Measurements from ENCODE around the gene LRRC36. TPM values are rescaled to one million over a fixed set of nuclear protein-coding genes. Genes with fewer than 3 reads are reported as not detected.

LRRC36 gene
- total RNA-seq, 1 experiment from 2014 or later = not detected

GRCh38 chr16:67399218-67399733 is 72.7 kb downstream of the LRRC36 start:
- POLR2A ChIA-PET (ENCODE audit: unreplicated experiment) = no interaction called here
- no peaks in the 10 kb centered on the region for H3K27me3 ChIP-seq (ENCODE audit: insufficient read depth, low read depth)
- H3K4me2 ChIP-seq = no peak overlapping the region
- BruUV-seq (replicated peaks) = no TSS peak
- H4K20me1 ChIP-seq (ENCODE audit: insufficient read depth) = no peaks in the 10 kb centered on the region
- no peaks in the 10 kb centered on the region for H3K79me2 ChIP-seq (ENCODE audit: low read depth)
- no peaks in the 10 kb centered on the region for H3K36me3 ChIP-seq (ENCODE audit: low read depth)
- no peak overlapping the region for H3K4me3 ChIP-seq
- DNase-seq = peak in 1 of 2 experiments; percentile 46
- H3K9me3 ChIP-seq (ENCODE audit: insufficient read depth, low read depth) = no peaks in the 10 kb centered on the region
- peaks cover 25% of the 10 kb centered on the region for H3K4me1 ChIP-seq (replicated peaks; ENCODE audit: insufficient read depth)
- CTCF ChIA-PET = interaction anchor here (0.6 to 1.4 kb wide), 4 partner anchors 26 to 139 kb away, joined by 4 to 8 read pairs (median 4); partner anchors contain the start of gene ATP6V0D1
- H3K27ac ChIP-seq = no peak overlapping the region
- H2AFZ ChIP-seq = no peak overlapping the region
- peaks cover 21% of the 10 kb centered on the region for H3F3A ChIP-seq (ENCODE audit: insufficient read depth, low read depth)
- intact Hi-C loops (cut with micrococcal nuclease; ENCODE audit: unreplicated experiment) = loop anchor here (2.0 to 10.0 kb wide), 3 partner anchors 122 to 204 kb away; partner anchors contain the start of genes E2F4, ELMO3, EXOC3L1 and PLEKHG4
- H3K9me2 ChIP-seq (ENCODE audit: insufficient read depth) = no peaks in the 10 kb centered on the region
- TF ChIP-seq, protein P1, sequence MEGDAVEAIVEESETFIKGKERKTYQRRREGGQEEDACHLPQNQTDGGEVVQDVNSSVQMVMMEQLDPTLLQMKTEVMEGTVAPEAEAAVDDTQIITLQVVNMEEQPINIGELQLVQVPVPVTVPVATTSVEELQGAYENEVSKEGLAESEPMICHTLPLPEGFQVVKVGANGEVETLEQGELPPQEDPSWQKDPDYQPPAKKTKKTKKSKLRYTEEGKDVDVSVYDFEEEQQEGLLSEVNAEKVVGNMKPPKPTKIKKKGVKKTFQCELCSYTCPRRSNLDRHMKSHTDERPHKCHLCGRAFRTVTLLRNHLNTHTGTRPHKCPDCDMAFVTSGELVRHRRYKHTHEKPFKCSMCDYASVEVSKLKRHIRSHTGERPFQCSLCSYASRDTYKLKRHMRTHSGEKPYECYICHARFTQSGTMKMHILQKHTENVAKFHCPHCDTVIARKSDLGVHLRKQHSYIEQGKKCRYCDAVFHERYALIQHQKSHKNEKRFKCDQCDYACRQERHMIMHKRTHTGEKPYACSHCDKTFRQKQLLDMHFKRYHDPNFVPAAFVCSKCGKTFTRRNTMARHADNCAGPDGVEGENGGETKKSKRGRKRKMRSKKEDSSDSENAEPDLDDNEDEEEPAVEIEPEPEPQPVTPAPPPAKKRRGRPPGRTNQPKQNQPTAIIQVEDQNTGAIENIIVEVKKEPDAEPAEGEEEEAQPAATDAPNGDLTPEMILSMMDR (conservative IDR thresholded peaks at IDR 0.05) = no peak
- no peak for TF ChIP-seq EZH2 (IDR thresholded peaks at IDR 0.05; ENCODE audit: low read depth)

DNA sequence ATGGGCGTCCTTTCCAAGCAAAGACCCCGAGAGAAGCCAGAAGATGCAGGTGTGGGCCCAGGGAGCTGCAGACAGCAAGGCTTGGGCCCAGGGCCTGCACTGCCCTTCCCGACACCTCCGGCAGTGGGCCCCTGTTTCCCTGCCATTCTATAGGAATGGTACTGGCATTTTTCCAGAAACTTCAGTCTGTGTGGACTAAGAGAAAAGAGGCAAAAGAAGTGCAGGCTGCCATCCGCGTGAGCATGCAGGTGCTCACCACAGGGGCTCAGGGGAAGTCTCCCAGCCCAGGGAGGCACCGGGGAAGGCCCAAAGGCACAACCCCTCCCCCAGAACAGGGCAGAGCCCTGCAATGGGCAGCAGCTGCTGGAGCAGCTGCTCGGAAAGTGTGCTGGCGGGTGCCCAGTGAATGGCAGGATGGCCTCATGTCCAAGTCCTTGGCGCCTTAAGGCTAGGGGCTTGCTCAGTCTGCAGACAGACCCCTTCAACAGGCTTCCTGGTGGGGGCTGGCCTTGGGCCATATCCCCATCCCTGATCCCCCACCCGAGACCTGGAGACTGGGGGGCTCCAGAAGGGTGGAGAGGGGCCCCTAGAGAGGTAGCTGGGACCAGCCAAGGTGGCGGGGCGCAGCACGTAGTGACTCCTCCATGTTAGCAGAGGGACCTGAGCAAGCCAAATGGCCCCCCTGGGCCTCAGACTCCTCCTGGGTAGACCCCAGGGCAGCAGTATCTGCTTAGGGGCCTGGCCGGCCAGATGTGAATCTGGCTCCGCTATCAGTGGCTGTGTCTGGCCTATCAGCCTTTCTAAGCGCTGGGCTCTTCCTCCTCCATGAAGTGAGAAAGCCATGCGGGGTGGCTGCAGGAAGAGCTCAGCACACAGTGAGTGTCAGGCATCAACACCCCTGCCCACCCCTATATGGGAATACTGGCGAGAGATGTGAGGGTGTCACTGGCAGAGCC is 73.4 kb downstream of the LRRC36 start:
- no peak for DNase-seq
- Histone ChIP-seq H3K9me3 (ENCODE audit: insufficient read depth, low read depth) (no peaks in the 10 kb centered on the region), H3F3A (ENCODE audit: insufficient read depth, low read depth) (peaks cover 25% of the 10 kb centered on the region), H3K4me3 (no peak overlapping the region), H3K4me1 (replicated peaks; ENCODE audit: insufficient read depth) (peaks cover 31% of the 10 kb centered on the region), H4K20me1 (ENCODE audit: insufficient read depth) (no peaks in the 10 kb centered on the region), H3K36me3 (ENCODE audit: low read depth) (no peaks in the 10 kb centered on the region), H3K79me2 (ENCODE audit: low read depth) (no peaks in the 10 kb centered on the region), H3K27ac (no peak overlapping the region), H2AFZ (no peak overlapping the region), H3K4me2 (no peak overlapping the region), H3K27me3 (ENCODE audit: insufficient read depth, low read depth) (no peaks in the 10 kb centered on the region), H3K9me2 (ENCODE audit: insufficient read depth) (no peaks in the 10 kb centered on the region)
- CTCF ChIA-PET = interaction anchor here (0.6 to 1.4 kb wide), 4 partner anchors 27 to 140 kb away, joined by 4 to 8 read pairs (median 4); partner anchors contain the start of gene ATP6V0D1
- POLR2A ChIA-PET (ENCODE audit: unreplicated experiment) = no interaction called here
- no TSS peak for BruUV-seq (replicated peaks)
- intact Hi-C loops (cut with micrococcal nuclease; ENCODE audit: unreplicated experiment) = loop anchor here (2.0 to 10.0 kb wide), 3 partner anchors 123 to 205 kb away; partner anchors contain the start of genes E2F4, ELMO3, EXOC3L1 and PLEKHG4
- TF ChIP-seq, protein P1 (conservative IDR thresholded peaks at IDR 0.05) = no peak
- no peak for TF ChIP-seq EZH2 (IDR thresholded peaks at IDR 0.05; ENCODE audit: low read depth)

GRCh38 chr16:67400901-67401300 is 74.3 kb downstream of the LRRC36 start:
- no peaks in the 10 kb centered on the region for H3K9me2 ChIP-seq (ENCODE audit: insufficient read depth)
- ChIA-PET POLR2A (ENCODE audit: unreplicated experiment) (no interaction called here), CTCF (no interaction called here)
- no peak for DNase-seq
- no peaks in the 10 kb centered on the region for H3K79me2 ChIP-seq (ENCODE audit: low read depth)
- H3F3A ChIP-seq (ENCODE audit: insufficient read depth, low read depth) = peaks cover 26% of the 10 kb centered on the region; the same call in 1 of the 2 replicates
- H4K20me1 ChIP-seq (ENCODE audit: insufficient read depth) = no peaks in the 10 kb centered on the region
- BruUV-seq (replicated peaks) = no TSS peak
- H3K4me3 ChIP-seq = no peak overlapping the region
- no peaks in the 10 kb centered on the region for H3K27me3 ChIP-seq (ENCODE audit: insufficient read depth, low read depth)
- intact Hi-C loops (cut with micrococcal nuclease; ENCODE audit: unreplicated experiment) = no loop called here
- H3K4me2 ChIP-seq = no peak overlapping the region
- no peaks in the 10 kb centered on the region for H3K9me3 ChIP-seq (ENCODE audit: insufficient read depth, low read depth)
- TF ChIP-seq EZH2 (IDR thresholded peaks at IDR 0.05; ENCODE audit: low read depth) = no peak
- TF ChIP-seq, protein P1 (conservative IDR thresholded peaks at IDR 0.05) = no peak
- no peak overlapping the region for H2AFZ ChIP-seq
- H3K27ac ChIP-seq = no peak overlapping the region
- no peaks in the 10 kb centered on the region for H3K36me3 ChIP-seq (ENCODE audit: low read depth)
- H3K4me1 ChIP-seq (replicated peaks; ENCODE audit: insufficient read depth) = peaks cover 34% of the 10 kb centered on the region
